ENCODE results near the gene SH3RF3. TPM values are rescaled to one million over a fixed set of nuclear protein-coding genes. Genes with fewer than 3 reads are reported as not detected.

SH3RF3 gene
- total and polyA plus RNA-seq, 5 donors from 2014 or later = 0.16 to 1.6 (median 0.76) TPM

- Histone ChIP-seq H3K4me3 (ENCODE audit: low read depth, low read length) (peak overlapping the region; percentile 82), H3K4me1 (ENCODE audit: control insufficient read depth, insufficient read depth, low read length, poor library complexity, severe bottlenecking) (peaks cover 51% of the 10 kb centered on the region), H3K36me3 (ENCODE audit: control insufficient read depth, insufficient read depth, low read length) (no peaks in the 10 kb centered on the region), H3K9me3 (ENCODE audit: control insufficient read depth in 2 of 2, low read length in 2 of 2) (no peaks in the 10 kb centered on the region), H3K27ac (ENCODE audit: insufficient read depth, low read length, poor library complexity, severe bottlenecking) (peak overlapping the region; percentile 78), H3K27me3 (ENCODE audit: control insufficient read depth, insufficient read depth, low read length) (no peaks in the 10 kb centered on the region)
- H3K9me3 Mint-ChIP-seq = no peaks in the 10 kb centered on the region
- no peaks in the 10 kb centered on the region for H3K27me3 Mint-ChIP-seq
- H3K4me3 Mint-ChIP-seq = peak overlapping the region in 3 of 4 donors; percentile 65 to 74 (median 72)
- DNase-seq (no peak), ATAC-seq (ENCODE audit: low read depth in 2 of 2) (no peak)
- peaks cover 10 to 63% (median 43%) of the 10 kb centered on the region in 4 donors for H3K4me1 Mint-ChIP-seq
- H3K36me3 Mint-ChIP-seq = peaks cover 3% of the 10 kb centered on the region
- H3K27ac Mint-ChIP-seq = peak overlapping the region; percentile 91 to 99 (median 92)
Measured at GRCh38 chr2:109349503-109350465, 220.8 kb downstream of the SH3RF3 start.

DNA sequence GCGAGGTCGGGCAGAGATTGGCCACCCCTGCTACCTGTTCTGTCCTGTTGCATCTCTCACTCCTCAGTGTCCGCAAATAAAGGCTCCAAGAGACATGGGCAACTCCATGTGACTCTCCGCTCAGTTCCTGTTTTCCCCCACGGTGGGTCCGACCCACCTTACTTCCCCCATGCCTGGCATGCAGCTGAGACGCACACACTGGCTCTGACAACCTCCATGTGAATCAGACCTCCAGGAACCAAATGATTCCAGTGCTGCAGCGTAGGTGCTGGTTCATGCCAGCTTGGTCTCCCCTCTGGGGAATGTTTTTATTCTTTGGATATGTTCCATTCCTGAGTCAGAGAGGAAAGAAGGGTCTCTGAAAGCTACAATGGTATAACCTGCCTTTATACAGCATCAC is 221.5 kb downstream of the SH3RF3 start:
- Histone ChIP-seq H3K4me1 (ENCODE audit: control insufficient read depth, insufficient read depth, low read length, poor library complexity, severe bottlenecking) (peaks cover 51% of the 10 kb centered on the region), H3K36me3 (ENCODE audit: control insufficient read depth, insufficient read depth, low read length) (no peaks in the 10 kb centered on the region), H3K27me3 (ENCODE audit: control insufficient read depth, insufficient read depth, low read length) (no peaks in the 10 kb centered on the region), H3K4me3 (ENCODE audit: low read depth, low read length) (no peak overlapping the region), H3K9me3 (ENCODE audit: control insufficient read depth in 2 of 2, low read length in 2 of 2) (no peaks in the 10 kb centered on the region), H3K27ac (ENCODE audit: insufficient read depth, low read length, poor library complexity, severe bottlenecking) (no peak overlapping the region)
- H3K4me3 Mint-ChIP-seq = peak overlapping the region in 3 of 4 donors; percentile 7 to 65 (median 41)
- H3K4me1 Mint-ChIP-seq = peaks cover 10 to 66% (median 43%) of the 10 kb centered on the region in 4 donors
- H3K36me3 Mint-ChIP-seq = peaks cover 3% of the 10 kb centered on the region
- ATAC-seq (ENCODE audit: low read depth in 2 of 2) = no peak
- DNase-seq = no peak
- H3K27me3 Mint-ChIP-seq = no peaks in the 10 kb centered on the region
- no peaks in the 10 kb centered on the region for H3K9me3 Mint-ChIP-seq
- peak overlapping the region; percentile 91 to 99 (median 92) for H3K27ac Mint-ChIP-seq

DNA sequence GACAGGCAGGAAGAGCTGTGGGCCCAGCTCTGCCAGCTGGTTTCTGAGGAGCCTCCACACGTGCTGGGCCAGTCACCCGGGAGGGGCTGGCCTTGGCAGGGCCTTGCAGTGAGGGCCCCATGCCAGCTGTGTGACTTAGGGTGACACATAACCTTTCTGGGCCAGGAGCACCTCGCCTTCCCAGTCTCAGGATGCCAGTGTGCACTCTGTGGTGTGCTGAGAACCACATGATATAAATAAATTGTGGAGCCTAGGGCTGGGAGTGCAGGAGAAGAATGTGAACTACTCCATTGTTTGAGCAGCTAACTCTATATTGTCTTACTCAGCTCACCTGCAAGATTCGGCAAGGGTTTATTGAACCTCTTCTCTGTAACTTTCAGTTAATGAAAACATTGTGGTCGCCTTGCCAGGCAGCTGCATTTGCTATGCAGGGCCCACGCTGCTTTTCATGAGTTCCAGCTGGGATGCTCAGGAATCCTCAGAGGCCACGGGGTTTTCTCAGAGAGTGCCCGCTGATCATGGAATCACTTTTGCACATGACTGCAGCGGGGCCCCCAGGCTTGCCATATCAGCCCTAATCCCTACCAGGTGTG is 222.3 kb downstream of the SH3RF3 start:
- Mint-ChIP-seq H3K4me3 (peak overlapping the region in 2 of 4 donors; percentile 41 to 65), H3K27ac (peak overlapping the region; percentile 66 to 92 (median 91)), H3K27me3 (no peaks in the 10 kb centered on the region), H3K36me3 (peaks cover under 1% of the 10 kb centered on the region), H3K4me1 (peaks cover 10 to 59% (median 39%) of the 10 kb centered on the region in 4 donors), H3K9me3 (no peaks in the 10 kb centered on the region)
- ATAC-seq (ENCODE audit: low read depth in 2 of 2) (no peak), DNase-seq (peak in 1 of 3 donors; percentile 31)
- Histone ChIP-seq H3K27me3 (ENCODE audit: control insufficient read depth, insufficient read depth, low read length) (no peaks in the 10 kb centered on the region), H3K27ac (ENCODE audit: insufficient read depth, low read length, poor library complexity, severe bottlenecking) (peak overlapping the region; percentile 31), H3K4me1 (ENCODE audit: control insufficient read depth, insufficient read depth, low read length, poor library complexity, severe bottlenecking) (peaks cover 51% of the 10 kb centered on the region), H3K9me3 (ENCODE audit: control insufficient read depth in 2 of 2, low read length in 2 of 2) (no peaks in the 10 kb centered on the region), H3K4me3 (ENCODE audit: low read depth, low read length) (no peak overlapping the region), H3K36me3 (ENCODE audit: control insufficient read depth, insufficient read depth, low read length) (no peaks in the 10 kb centered on the region)

GRCh38 chr2:109352056-109352897 is 223.3 kb downstream of the SH3RF3 start:
- Mint-ChIP-seq H3K4me1 (peaks cover 10 to 49% (median 33%) of the 10 kb centered on the region in 4 donors), H3K36me3 (no peaks in the 10 kb centered on the region), H3K27me3 (no peaks in the 10 kb centered on the region), H3K9me3 (no peaks in the 10 kb centered on the region), H3K27ac (peak overlapping the region in 2 of 3 donors; percentile 48 to 91), H3K4me3 (peak overlapping the region in 2 of 4 donors; percentile 1 to 11)
- no peaks in the 10 kb centered on the region for H3K9me3 ChIP-seq (ENCODE audit: control insufficient read depth in 2 of 2, low read length in 2 of 2)
- H3K36me3 ChIP-seq (ENCODE audit: control insufficient read depth, insufficient read depth, low read length) = no peaks in the 10 kb centered on the region
- H3K27me3 ChIP-seq (ENCODE audit: control insufficient read depth, insufficient read depth, low read length) = no peaks in the 10 kb centered on the region
- DNase-seq (no peak), ATAC-seq (ENCODE audit: low read depth in 2 of 2) (no peak)
- H3K27ac ChIP-seq (ENCODE audit: insufficient read depth, low read length, poor library complexity, severe bottlenecking) = no peak overlapping the region
- H3K4me1 ChIP-seq (ENCODE audit: control insufficient read depth, insufficient read depth, low read length, poor library complexity, severe bottlenecking) = peaks cover 46% of the 10 kb centered on the region
- no peak overlapping the region for H3K4me3 ChIP-seq (ENCODE audit: low read depth, low read length)

- Mint-ChIP-seq H3K4me3 (no peak overlapping the region), H3K4me1 (peaks cover 10 to 41% (median 31%) of the 10 kb centered on the region in 4 donors), H3K27ac (peak overlapping the region in 1 of 3 donors; percentile 60), H3K9me3 (peaks cover 0 to 3% (median 0%) of the 10 kb centered on the region in 7 donors), H3K27me3 (no peaks in the 10 kb centered on the region), H3K36me3 (peaks cover 4% of the 10 kb centered on the region)
- Histone ChIP-seq H3K4me3 (ENCODE audit: low read depth, low read length) (no peak overlapping the region), H3K9me3 (ENCODE audit: control insufficient read depth in 2 of 2, low read length in 2 of 2) (no peaks in the 10 kb centered on the region), H3K27me3 (ENCODE audit: control insufficient read depth, insufficient read depth, low read length) (no peaks in the 10 kb centered on the region), H3K4me1 (ENCODE audit: control insufficient read depth, insufficient read depth, low read length, poor library complexity, severe bottlenecking) (peaks cover 38% of the 10 kb centered on the region), H3K27ac (ENCODE audit: insufficient read depth, low read length, poor library complexity, severe bottlenecking) (no peak overlapping the region), H3K36me3 (ENCODE audit: control insufficient read depth, insufficient read depth, low read length) (no peaks in the 10 kb centered on the region)
- no peak for ATAC-seq (ENCODE audit: low read depth in 2 of 2)
- no peak for DNase-seq
Measured at GRCh38 chr2:109352898-109353689, 224.1 kb downstream of the SH3RF3 start.

DNA sequence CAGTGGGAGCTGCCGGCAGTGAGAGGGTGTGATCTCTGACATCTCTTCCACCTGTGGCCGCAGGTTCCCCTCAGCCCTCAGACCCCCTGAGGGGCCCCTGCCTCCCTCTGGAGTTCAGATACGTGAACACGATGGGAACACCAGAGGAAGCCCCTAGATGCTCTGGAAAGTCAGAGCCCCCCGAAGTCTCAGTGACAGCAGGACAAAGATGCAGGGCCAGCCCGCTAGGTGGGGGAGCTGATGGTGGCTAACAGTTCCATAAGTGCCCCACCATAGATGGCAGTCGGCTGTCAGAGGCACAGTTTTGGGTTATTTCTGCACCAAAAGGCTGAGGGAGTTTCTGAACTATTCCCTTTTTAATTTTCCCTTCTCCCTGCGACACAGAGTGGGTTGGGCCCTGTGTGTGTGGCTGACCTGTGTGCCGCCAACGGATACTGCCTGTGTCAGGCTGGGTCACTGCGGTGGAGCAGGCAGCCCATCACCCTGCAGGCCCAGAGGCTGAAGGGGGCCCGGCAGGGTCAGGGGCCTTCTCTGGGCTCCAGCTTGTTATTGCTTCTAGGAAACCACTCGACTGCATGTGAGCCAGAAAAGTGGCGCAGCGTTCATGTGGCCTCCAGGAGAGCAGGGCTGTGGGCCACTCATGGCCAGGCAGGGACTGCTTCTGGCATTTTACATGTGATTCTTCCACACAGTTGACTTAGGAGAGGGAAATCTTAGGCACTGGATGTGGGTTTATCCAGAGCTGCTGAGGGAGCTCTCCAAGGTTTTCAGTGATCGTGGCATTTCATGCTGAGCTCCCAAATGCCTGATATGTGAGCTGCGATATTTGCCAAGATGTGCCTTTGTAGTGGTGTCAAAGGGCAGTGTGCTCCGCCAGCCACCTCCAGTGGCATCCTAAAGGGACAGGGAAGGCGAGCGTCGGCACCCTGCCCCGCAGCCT is 225.1 kb downstream of the SH3RF3 start:
- Mint-ChIP-seq H3K27ac (peak overlapping the region in 1 of 3 donors; percentile 60), H3K36me3 (peaks cover 14% of the 10 kb centered on the region), H3K4me3 (peak overlapping the region in 1 of 4 donors; percentile 6), H3K4me1 (peaks cover 5 to 33% (median 23%) of the 10 kb centered on the region in 4 donors), H3K27me3 (peaks cover 2% of the 10 kb centered on the region), H3K9me3 (peaks cover 0 to 9% (median 6%) of the 10 kb centered on the region in 7 donors)
- Histone ChIP-seq H3K9me3 (ENCODE audit: control insufficient read depth in 2 of 2, low read length in 2 of 2) (peaks cover 0 to under 1% of the 10 kb centered on the region in 2 experiments), H3K27me3 (ENCODE audit: control insufficient read depth, insufficient read depth, low read length) (no peaks in the 10 kb centered on the region), H3K27ac (ENCODE audit: insufficient read depth, low read length, poor library complexity, severe bottlenecking) (no peak overlapping the region), H3K4me3 (ENCODE audit: low read depth, low read length) (no peak overlapping the region), H3K4me1 (ENCODE audit: control insufficient read depth, insufficient read depth, low read length, poor library complexity, severe bottlenecking) (peaks cover 28% of the 10 kb centered on the region), H3K36me3 (ENCODE audit: control insufficient read depth, insufficient read depth, low read length) (no peaks in the 10 kb centered on the region)
- ATAC-seq (ENCODE audit: low read depth in 2 of 2) (no peak), DNase-seq (no peak)
